Stimulated activated naive CD4-positive, alpha-beta T cell (primary cell): ENCODE measurements around the gene CBFA2T3.

ENCODE experiments used
- DNase-seq, 6 experiments: peaks; one replicate each; lab custom pipeline; 2025; lab: John Stamatoyannopoulos, UW

CBFA2T3 gene

DNA sequence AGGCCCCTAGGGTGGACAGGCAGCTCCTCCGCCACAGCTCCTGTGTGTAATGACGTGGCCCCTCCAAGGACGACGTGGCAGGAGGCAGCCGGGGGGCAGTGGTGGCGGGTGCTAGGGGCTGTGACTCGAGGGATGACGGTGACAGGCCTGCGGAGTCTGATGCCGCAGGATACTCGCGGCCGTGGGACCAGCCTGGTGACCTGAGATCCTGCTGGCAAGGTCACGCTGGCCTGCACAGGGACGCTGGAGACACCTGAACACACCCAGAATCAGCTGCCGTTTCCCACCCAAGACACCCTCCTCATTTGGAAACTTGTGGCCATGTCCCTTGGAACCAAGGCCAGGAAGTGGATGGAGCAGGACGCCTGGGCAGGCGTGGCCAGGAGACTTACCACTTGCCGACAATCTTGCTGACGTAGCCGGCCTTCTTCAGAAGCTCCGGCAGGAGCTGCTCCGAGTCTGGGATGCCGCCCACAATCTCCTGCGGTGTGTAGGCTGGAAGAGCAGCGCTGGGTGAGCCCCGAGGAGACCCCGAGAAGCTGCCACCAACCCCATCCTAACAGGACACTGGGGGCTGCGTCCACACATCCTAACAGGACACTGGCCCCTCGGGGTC, 136.3 kb downstream of the CBFA2T3 start:
- no peak for DNase-seq

DNA sequence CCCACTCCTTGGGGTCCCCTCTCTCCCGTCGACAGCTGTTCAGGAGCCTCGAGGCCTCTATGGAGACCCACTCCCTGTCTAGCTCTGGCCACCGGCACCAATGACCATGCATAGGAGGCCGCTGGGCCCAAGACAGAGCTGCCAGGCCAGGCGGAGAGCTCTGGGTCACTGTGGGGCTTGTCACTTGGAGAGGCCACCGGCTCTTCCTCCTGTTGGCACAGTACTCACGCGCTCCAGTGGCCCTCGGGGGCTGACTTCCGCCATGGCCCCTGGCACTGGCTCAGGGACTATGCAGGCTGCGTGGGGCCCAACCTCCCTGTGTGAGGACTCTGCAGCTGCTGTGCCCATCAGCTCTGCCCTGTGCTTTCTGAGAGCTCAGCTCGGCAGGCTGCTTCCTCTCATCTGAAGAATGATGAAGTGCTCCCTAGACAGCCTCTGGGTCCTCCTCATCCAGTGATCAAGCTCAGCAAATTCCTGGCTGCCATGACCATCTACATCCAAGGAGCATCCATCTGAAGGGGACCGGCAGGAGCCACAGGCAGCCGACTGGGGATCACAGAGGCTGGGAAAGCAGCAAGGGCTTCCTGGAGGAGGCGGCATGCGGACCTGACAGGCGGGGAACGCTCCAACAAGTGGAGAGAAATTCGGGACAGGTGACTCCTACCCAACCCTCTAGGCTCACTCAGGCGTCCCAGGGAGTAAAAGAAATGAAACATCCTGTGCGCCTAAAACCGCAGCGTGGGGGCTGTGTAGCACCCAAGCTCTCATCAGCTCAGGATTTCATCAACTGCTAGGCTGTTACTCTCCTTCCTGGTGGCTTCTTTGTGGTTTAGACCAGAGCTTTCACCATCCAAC, 137.0 kb downstream of the CBFA2T3 start:
- no peak for DNase-seq

DNA sequence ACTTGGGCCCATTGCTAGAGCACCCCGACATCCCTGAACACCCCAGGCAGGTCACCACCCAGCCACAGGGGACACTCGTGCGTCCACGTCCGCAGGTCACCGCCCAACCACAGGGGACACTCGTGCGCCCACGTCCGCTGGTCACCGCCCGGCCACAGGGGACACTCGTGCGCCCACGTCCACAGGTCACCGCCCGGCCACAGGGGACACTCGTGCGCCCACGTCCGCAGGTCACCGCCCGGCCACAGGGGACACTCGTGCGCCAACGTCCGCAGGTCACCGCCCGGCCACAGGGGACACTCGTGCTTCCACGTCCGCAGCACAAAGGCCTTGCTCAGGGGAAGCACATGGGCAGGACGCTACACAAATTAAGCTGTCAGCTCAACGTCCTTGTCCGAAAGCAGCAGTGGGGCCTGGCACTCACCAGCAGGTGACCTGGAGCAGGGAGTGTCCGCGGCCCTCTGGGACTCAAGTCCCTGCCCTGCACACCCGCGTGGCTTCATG, 137.9 kb downstream of the CBFA2T3 start:
- DNase-seq: no peak

DNA sequence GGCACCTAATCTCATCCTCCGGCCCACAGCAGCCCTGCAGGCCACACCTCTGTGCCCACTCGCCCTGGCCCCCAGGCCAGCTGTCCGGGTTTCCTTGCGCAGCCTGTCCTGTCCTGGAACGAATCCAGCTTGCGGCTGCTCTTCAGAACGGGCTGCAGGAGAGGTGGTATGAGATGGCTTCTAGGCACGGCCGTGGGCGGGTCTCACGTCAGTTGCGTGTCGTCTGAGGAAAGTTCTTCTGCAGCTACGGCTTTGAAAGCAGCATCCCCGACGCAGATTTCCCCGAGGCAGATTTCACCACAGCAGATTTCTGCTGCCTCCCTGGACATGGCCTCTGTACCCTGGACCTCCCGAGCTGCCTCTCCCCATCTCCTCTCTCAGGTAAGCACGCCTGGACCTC, 138.4 kb downstream of the CBFA2T3 start:
- DNase-seq: no peak

DNA sequence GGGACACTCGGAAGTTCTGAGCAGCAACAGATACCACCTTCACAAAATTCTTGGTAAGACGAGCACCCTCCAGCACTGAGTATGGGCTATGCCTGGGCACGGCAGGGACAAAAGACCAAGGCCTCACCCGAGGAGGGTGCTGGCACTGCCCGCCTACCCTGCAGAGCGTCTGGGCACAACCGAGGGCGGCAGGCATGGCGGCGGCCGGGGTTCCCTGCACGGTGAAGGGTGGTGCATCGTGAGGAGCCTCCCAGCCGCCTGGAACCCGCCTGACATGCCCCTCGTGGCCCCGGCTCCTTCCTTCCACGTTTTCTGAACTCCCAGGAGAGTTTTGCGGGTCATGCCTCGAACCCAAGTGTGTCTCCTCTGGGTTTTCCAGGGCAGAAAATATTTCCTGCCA, 139.2 kb downstream of the CBFA2T3 start:
- DNase-seq: no peak

DNA sequence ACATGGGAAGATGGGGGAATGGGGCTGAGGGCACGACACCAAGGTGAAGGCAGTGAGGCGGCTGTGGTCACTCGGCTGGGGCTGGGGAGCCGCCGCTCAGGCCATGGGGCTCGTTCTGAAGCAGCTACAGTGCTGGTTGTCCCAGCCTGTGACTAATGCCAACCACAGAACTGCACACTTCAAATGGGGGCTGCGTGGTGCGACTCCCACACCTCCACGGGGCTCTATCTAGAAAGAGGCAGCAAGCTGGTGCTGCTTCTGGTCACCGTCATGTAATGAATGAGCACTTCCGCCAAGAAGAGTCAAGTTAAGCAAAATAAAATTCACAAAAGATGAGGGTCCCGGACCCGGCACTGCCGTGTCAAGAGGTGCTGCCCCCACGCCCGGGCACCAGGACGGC, 140.2 kb downstream of the CBFA2T3 start:
- no peak for DNase-seq

DNA sequence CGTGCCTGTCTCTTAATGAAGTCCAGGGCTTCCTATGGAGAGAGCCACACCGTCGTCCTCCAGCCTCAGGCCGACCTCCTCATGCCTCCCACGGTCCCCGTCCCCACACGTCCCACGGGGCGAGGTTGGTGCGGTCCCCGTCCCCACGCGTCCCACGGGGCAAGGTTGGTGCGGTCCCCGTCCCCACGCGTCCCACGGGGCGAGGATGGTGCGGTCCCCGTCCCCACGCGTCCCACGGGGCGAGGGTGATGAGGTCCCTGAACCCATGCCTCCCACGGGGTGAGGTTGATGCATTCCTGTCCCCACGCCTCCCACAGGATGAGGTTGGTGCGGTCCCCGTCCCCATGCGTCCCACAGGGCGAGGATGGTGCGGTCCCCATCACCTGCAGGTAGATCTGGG, 141.2 kb downstream of the CBFA2T3 start:
- no peak for DNase-seq

DNA sequence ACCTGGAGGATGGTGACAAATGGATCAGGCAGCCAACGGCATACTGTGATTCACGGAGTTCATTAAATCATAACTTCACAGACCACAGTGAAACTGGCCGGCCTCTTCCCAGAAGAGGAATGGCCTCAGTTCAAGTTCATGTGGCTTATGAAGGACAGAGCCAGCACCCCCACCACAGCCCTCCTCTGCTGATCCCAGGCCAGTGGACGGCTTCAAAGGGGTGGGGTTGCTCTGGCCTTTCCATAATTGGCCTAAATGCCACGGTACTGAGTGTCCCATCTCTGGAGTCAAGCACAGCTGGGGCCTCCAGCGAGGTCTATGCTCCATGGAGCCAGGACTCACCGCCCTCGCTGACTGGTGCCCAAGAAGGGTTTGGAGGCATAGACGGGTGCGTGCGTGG, 141.6 kb downstream of the CBFA2T3 start:
- no peak for DNase-seq

DNA sequence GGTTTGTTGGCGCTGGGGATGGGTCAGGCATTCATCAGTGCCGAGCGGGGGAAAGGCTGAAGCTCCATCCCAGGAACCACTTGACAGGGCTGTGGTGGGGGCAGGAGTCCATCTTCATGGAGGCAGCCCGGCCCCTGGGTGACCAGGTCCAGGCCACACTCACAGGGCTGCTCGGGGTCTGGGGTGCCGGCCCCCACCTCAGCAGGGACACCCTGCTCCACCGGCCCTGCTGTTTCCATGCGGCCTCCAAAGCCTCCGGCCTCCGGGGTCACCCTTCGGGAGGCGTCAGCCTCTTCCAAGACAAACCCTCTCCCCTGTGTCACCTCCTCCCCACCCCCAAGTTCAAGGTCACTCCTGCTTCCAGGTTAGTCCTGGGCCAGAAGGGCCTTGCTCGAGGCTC, 142.3 kb downstream of the CBFA2T3 start:
- no peak for DNase-seq

DNA sequence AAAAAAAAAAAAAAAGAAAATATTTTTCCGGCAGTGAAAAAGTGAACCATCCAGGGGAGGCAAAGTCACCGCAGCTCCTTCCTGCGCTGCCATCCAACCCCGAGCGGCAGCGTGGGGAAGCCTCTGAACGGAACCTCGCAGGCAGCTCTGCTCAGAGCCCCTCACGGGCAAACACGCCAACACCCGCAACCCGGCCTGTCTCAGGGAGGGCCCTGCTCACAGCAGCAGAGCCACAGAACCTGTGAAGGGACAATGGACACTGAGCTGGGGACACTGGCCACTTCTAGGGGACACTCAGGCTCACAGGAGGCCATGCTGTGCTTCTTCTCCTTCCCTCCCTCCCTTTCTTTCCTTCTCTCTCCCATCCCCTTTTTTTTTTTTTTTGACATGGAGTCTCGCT, 143.9 kb downstream of the CBFA2T3 start:
- DNase-seq: no peak

DNA sequence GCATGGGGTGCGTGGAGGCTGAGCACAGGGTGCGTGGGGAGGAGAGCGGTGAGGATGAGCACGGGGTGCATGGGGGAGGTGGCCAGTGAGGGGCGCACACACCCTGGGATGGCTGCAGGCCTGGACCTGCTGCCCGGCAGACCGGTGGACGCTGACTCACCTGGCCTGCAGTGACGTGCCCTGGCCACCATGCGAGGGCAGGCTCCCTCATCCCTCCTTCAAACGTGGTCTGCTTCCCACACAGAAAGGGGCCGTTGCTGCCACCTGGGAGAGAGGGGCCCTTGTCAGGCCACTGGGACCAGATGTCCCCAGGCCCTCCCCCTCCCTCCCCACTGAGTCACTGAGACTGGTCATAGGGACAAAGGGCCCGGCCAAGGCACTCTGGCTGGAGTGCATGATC, 145.2 kb downstream of the CBFA2T3 start:
- no peak for DNase-seq

DNA sequence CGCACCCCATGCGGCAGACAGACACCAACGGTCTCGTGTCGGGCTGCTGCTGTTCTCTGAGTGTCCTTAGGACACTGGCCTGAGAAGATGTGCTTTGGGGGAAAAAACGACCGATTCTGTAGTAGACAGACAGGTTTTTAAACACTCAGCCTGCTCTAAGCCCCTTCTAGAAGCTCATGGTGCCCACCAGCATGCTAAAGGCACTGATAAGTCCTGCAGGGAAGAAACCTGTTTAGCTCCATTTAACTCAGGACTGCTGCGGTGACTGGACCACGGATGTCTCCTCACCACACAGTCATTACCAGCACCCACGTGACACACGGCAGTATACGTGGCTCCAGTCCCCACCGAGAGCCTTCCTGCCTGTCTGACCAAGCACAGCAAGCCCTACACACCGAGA, 146.2 kb downstream of the CBFA2T3 start:
- DNase-seq: no peak

DNA sequence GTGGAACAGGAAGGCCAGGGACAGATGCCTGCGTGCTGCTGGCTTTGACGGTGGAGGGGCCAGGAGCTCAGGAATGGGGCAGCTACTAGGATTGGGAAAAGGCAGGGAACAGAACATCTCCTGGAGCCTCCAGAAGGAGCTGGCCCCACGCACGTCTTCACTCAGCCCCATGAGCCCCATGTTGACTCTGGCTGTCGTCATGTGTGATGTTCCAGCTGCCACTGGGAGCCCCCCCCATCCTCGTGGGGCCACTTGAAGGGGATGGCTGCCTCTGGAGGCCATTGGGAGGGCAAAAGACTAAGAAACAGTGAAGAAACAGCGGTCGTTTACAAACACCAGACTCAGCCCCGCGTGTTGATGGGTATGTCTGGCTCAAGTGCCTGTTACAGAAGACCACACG, 146.7 kb downstream of the CBFA2T3 start:
- DNase-seq: no peak

DNA sequence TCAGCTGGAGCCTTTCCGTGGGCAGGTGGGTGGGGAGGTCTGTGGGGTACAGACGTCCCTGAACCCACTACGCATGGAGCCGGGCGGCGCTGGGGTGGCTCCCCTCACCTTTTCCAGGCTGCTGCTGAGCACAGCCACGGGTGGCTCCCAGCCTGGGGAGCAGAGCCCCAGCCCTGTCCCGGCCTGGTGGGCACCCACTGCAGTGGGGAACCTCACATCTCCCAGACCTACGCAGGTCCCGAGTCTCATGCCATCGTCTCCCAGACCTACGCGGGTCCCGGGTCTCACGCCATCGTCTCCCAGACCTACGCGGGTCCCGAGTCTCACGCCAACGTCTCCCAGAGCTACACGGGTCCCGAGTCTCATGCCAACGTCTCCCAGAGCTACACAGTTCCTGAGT, 148.3 kb downstream of the CBFA2T3 start:
- no peak for DNase-seq

DNA sequence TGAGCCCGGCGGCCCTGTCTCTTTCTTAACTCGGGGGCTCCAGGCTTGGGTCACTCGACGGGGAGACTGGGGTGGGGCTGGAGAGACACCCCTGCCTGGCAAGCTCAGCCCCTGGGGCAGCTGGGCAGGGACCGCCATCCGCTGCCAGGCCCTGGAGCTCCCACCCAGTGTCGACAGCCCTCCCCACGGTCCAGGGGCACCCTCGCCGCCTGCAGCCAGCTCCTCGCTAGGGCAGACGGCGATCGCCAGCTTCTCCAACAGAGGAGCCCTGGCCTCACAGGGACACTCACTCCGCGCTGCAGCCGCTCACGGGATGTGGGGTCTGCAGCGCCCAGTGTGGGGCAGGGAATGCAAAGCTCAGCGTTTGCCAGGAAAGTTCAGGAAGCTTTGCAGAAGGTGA, 149.3 kb downstream of the CBFA2T3 start:
- DNase-seq: no peak

DNA sequence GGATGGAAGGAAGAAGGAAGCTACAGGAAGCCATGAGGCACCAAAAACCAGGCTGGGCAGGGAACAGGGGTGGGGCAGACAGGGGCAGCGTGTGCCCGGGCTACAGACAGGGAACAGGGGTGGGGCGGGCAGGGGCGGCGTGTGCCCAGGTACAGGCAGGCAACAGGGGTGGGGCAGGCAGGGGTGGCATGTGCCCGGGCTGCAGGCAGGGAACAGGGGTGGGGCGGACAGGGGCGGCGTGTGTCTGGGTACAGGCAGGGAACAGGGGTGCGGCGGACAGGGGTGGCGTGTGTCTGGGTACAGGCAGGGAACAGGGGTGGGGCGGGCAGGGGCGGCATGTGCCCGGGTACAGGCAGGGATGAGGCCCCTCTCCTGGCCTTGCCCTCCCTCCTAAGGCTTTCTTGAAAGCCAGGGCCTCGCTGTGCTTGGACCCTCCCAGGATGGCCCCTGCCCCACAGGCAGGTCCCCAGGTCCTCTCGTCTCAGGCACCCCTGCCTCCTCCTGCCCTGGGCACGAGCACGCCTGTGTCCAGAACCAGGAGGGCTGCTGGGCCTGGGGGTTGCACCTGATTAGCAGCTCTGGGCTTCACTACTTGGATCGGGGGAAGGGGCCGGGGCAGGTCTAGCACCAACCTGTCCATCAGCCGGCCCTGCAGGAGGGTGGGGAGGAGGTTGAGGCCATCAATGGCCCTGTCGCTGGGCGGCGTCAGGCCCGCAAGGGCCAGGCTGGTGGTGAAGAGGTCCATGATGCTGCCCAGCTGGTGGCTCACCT, 150.8 kb downstream of the CBFA2T3 start:
- no peak for DNase-seq

DNA sequence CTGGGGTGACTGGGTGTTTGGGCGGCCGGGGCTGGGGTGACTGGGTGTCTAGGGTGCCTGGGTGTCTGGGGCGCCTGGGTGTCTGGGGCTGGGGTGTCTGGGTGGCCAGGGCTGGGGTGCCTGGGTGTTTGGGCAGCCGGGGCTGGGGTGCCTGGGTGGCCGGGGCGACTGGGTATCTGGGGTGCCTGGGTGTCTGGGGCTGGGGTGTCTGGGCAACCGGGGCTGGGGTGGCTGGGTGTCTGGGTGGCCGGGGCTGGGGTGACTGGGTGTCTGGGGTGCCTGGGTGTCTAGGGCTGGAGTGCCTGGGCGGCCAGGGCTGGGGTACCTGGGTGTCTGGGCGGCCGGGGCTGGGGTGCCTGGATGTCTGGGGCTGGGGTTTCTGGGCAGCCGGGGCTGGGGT, 151.9 kb downstream of the CBFA2T3 start:
- DNase-seq: no peak
